HepG2 (cell line): ENCODE data around the gene FGFR3. TPM values are rescaled to one million over a fixed set of nuclear protein-coding genes. Genes with fewer than 3 reads are reported as not detected.

Experiments
- ARNTL ChIP-seq: sonication (generic); formaldehyde crosslinking; IDR thresholded peaks from 2 replicates; pipeline ENCODE4 v1.4.0; 2020; ENCODE audit warnings: mild to moderate bottlenecking, missing genetic modification reagents
- CREM ChIP-seq, 2 experiments: sonication (generic) in 1 of 2; formaldehyde crosslinking in 1 of 2; IDR thresholded peaks; 2 replicates each; pipeline versions ENCODE4 v1.4.0 to v1.6.1; 2016 to 2020; ENCODE audit warnings: antibody characterized with exemption in 1 of 2, mild to moderate bottlenecking in 1 of 2, missing genetic modification reagents in 1 of 2
- GABPA ChIP-seq, 2 experiments: IDR thresholded peaks; 2 replicates each; pipeline ENCODE4 v1.6.1; 2011 to 2016; ENCODE audit warnings: low read depth in 2 of 2, low read length in 1 of 2, missing biosample characterization in 1 of 2, missing genetic modification characterization in 1 of 2
- GABPB1 ChIP-seq: IDR thresholded peaks from 2 replicates; pipeline ENCODE4 v1.6.1; 2016; ENCODE audit warnings: mild to moderate bottlenecking, missing genetic modification reagents, moderate library complexity, missing compliant biosample characterization
- KLF12 ChIP-seq: sonication (generic); formaldehyde crosslinking; IDR thresholded peaks from 2 replicates; pipeline ENCODE4 v1.4.0; 2020; ENCODE audit warnings: missing genetic modification reagents, borderline replicate concordance
- KLF15 ChIP-seq: sonication (generic); formaldehyde crosslinking; IDR thresholded peaks from 2 replicates; pipeline ENCODE4 v1.8.1; 2023; ENCODE audit warnings: borderline replicate concordance, mild to moderate bottlenecking, inconsistent platforms, missing genetic modification reagents, mixed read lengths
- MEF2D ChIP-seq: sonication (generic); formaldehyde crosslinking; IDR thresholded peaks from 2 replicates; pipeline ENCODE4 v1.5.1; 2020; ENCODE audit warnings: mild to moderate bottlenecking, missing genetic modification reagents
- NPAS2 ChIP-seq: sonication (generic); formaldehyde crosslinking; IDR thresholded peaks from 2 replicates; pipeline ENCODE4 v1.8.0; 2022; ENCODE audit warnings: mild to moderate bottlenecking, missing genetic modification reagents, borderline replicate concordance
- RFXANK ChIP-seq: IDR thresholded peaks from 2 replicates; pipeline ENCODE4 v1.6.1; 2016
- TEAD3 ChIP-seq: optimal IDR thresholded peaks from 2 replicates; pipeline ENCODE3; 2016; ENCODE audit warnings: borderline replicate concordance
- YEATS4 ChIP-seq: sonication (generic); formaldehyde crosslinking; IDR thresholded peaks from 2 replicates; pipeline ENCODE4 v1.4.0; 2020; ENCODE audit warnings: missing genetic modification reagents, borderline replicate concordance
- ZBTB7B ChIP-seq: sonication (generic); formaldehyde crosslinking; IDR thresholded peaks from 2 replicates; pipeline ENCODE4 v1.4.0; 2020; ENCODE audit warnings: missing genetic modification reagents
- ZNF160 ChIP-seq: sonication (generic); formaldehyde crosslinking; IDR thresholded peaks from 2 replicates; pipeline ENCODE4 v1.8.0; 2022; ENCODE audit warnings: mild to moderate bottlenecking, inconsistent platforms, missing genetic modification reagents
- ZNF431 ChIP-seq: sonication (generic); formaldehyde crosslinking; IDR thresholded peaks from 2 replicates; pipeline ENCODE4 v1.9.0; 2022; ENCODE audit warnings: missing genetic modification reagents, low read depth, mild to moderate bottlenecking, borderline replicate concordance
- ZNF605 ChIP-seq: sonication (generic); formaldehyde crosslinking; IDR thresholded peaks from 2 replicates; pipeline ENCODE4 v1.8.0; 2022; ENCODE audit warnings: mild to moderate bottlenecking, missing genetic modification reagents
- ZNF768 ChIP-seq: sonication (generic); formaldehyde crosslinking; IDR thresholded peaks from 2 replicates; pipeline ENCODE4 v1.4.0; 2020; ENCODE audit warnings: missing genetic modification reagents
- ZNF792 ChIP-seq: IDR thresholded peaks from 2 replicates; pipeline ENCODE4 v1.6.1; 2016
- polyA plus RNA-seq, 8 experiments: library from polyadenylated mRNA; depleted of rRNA in 3 of 8; stranded (reverse) in 7 of 8; unstranded in 1 of 8; fragments of >200 nt; fragmentation: Illumina TruSeq in 4 of 8; extraction: Trizol in 4 of 8; gene quantifications; 2 replicates each; pipeline versions ENCODE4 v1.2.1 to v1.2.3, GENCODE V29; 2011 to 2016; ENCODE audit warnings: low read depth in 4 of 8, missing spikeins in 1 of 8, mixed read lengths in 1 of 8; ENCODE audit not compliant: insufficient read depth in 1 of 8
- total RNA-seq, 5 experiments: library from RNA; depleted of rRNA; stranded (reverse); fragments of >200 nt; fragmentation: Illumina TruSeq; extraction: Trizol; gene quantifications; 2 replicates each; pipeline ENCODE4 v1.2.3, GENCODE V29; 2016; ENCODE audit warnings: low read depth in 1 of 5
- TF ChIP-seq, protein P1 (sequence below): sonication (generic); formaldehyde crosslinking; IDR thresholded peaks from 2 replicates; pipeline ENCODE4 v1.4.0; 2020; ENCODE audit warnings: missing genetic modification reagents
- TF ChIP-seq, protein P2 (sequence below): sonication (generic); formaldehyde crosslinking; IDR thresholded peaks from 2 replicates; pipeline ENCODE4 v1.9.0; 2021; ENCODE audit warnings: missing genetic modification reagents, mild to moderate bottlenecking, borderline replicate concordance
- TF ChIP-seq, protein P3 (sequence below): sonication (generic); formaldehyde crosslinking; IDR thresholded peaks from 2 replicates; pipeline ENCODE4 v1.4.0; 2020; ENCODE audit warnings: mild to moderate bottlenecking, missing genetic modification reagents

FGFR3 gene
- total and polyA plus RNA-seq, 2 of the 13 experiments (the other 11 are each of a cell fraction or from before 2014, with no cell fraction given), result 103 to 109 TPM

DNA sequence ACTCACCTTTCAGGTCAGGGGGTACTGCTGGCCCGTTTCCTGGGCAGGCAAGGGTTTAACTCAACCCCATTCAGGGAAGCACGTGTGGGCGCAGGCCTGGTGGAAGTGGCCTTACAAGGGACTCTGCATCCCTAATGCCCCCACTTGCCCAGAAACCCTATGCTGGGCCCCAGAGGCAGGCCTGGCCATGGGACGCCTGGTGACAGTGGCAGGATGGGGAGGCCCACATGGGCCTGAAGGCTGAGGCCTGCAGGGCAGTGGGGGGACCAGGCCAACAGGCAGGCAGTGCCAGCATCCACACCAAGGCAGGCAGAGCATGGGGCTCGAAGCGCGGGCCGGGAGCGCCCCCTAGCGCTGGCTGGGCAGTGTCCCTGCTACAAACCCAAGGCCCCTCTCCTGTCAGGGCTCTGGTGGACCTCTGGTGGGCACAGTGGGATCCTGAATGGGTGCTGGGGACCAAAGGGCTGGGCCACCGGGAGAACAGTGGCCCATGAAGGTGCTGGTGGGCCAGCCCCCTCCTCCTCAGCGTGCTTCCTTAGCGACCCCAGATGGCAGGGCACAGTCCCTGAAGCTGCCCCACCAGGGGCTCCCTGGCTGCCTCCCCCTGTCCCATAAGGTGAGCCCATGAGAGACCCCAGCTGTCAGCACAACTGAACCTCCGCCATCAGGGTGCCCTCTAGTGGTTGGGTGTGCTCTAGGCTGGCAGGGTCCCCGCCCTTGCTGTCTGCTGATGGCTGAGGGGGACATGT lies 16.8 kb downstream of the FGFR3 start (continued):
- TF ChIP-seq KLF15 (CRISPR knock-in tag) (no peak), MEF2D (CRISPR knock-in tag) (peak; percentile 38; the same call in 1 of the 2 replicates), GABPB1 (CRISPR knock-in tag) (peak; percentile 70; the same call in 1 of the 2 replicates), GABPA (IDR thresholded peaks at IDR 0.05; ENCODE audit: low read depth, low read length) (no peak), GABPA (CRISPR knock-in tag; IDR thresholded peaks at IDR 0.05; ENCODE audit: low read depth) (no peak), KLF12 (CRISPR knock-in tag) (peak; percentile 39; the same call in 1 of the 2 replicates), YEATS4 (CRISPR knock-in tag) (no peak), CREM (IDR thresholded peaks at IDR 0.05) (no peak), CREM (CRISPR knock-in tag; IDR thresholded peaks at IDR 0.05) (no peak), NPAS2 (CRISPR knock-in tag) (no peak), ZNF160 (no peak), RFXANK (no peak), ARNTL (CRISPR knock-in tag) (peak; percentile 25; the same call in 1 of the 2 replicates), TEAD3 (CRISPR knock-in tag) (no peak), ZBTB7B (peak; percentile 97), ZNF605 (peak; percentile 43; the same call in 1 of the 2 replicates), ZNF768 (CRISPR knock-in tag) (peak; percentile 69), ZNF431 (peak; percentile 91; the same call in 1 of the 2 replicates), ZNF792 (CRISPR knock-in tag) (0 out of 2 replicates have a peak, but pooled peaks have one; percentile 34)
- TF ChIP-seq, protein P1, sequence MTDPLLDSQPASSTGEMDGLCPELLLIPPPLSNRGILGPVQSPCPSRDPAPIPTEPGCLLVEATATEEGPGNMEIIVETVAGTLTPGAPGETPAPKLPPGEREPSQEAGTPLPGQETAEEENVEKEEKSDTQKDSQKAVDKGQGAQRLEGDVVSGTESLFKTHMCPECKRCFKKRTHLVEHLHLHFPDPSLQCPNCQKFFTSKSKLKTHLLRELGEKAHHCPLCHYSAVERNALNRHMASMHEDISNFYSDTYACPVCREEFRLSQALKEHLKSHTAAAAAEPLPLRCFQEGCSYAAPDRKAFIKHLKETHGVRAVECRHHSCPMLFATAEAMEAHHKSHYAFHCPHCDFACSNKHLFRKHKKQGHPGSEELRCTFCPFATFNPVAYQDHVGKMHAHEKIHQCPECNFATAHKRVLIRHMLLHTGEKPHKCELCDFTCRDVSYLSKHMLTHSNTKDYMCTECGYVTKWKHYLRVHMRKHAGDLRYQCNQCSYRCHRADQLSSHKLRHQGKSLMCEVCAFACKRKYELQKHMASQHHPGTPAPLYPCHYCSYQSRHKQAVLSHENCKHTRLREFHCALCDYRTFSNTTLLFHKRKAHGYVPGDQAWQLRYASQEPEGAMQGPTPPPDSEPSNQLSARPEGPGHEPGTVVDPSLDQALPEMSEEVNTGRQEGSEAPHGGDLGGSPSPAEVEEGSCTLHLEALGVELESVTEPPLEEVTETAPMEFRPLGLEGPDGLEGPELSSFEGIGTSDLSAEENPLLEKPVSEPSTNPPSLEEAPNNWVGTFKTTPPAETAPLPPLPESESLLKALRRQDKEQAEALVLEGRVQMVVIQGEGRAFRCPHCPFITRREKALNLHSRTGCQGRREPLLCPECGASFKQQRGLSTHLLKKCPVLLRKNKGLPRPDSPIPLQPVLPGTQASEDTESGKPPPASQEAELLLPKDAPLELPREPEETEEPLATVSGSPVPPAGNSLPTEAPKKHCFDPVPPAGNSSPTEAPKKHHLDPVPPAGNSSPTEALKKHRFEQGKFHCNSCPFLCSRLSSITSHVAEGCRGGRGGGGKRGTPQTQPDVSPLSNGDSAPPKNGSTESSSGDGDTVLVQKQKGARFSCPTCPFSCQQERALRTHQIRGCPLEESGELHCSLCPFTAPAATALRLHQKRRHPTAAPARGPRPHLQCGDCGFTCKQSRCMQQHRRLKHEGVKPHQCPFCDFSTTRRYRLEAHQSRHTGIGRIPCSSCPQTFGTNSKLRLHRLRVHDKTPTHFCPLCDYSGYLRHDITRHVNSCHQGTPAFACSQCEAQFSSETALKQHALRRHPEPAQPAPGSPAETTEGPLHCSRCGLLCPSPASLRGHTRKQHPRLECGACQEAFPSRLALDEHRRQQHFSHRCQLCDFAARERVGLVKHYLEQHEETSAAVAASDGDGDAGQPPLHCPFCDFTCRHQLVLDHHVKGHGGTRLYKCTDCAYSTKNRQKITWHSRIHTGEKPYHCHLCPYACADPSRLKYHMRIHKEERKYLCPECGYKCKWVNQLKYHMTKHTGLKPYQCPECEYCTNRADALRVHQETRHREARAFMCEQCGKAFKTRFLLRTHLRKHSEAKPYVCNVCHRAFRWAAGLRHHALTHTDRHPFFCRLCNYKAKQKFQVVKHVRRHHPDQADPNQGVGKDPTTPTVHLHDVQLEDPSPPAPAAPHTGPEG (CRISPR knock-in tag), result no peak
- TF ChIP-seq, protein P2, sequence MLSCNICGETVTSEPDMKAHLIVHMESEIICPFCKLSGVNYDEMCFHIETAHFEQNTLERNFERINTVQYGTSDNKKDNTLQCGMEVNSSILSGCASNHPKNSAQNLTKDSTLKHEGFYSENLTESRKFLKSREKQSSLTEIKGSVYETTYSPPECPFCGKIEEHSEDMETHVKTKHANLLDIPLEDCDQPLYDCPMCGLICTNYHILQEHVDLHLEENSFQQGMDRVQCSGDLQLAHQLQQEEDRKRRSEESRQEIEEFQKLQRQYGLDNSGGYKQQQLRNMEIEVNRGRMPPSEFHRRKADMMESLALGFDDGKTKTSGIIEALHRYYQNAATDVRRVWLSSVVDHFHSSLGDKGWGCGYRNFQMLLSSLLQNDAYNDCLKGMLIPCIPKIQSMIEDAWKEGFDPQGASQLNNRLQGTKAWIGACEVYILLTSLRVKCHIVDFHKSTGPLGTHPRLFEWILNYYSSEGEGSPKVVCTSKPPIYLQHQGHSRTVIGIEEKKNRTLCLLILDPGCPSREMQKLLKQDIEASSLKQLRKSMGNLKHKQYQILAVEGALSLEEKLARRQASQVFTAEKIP (CRISPR knock-in tag), result no peak
- TF ChIP-seq, protein P3, sequence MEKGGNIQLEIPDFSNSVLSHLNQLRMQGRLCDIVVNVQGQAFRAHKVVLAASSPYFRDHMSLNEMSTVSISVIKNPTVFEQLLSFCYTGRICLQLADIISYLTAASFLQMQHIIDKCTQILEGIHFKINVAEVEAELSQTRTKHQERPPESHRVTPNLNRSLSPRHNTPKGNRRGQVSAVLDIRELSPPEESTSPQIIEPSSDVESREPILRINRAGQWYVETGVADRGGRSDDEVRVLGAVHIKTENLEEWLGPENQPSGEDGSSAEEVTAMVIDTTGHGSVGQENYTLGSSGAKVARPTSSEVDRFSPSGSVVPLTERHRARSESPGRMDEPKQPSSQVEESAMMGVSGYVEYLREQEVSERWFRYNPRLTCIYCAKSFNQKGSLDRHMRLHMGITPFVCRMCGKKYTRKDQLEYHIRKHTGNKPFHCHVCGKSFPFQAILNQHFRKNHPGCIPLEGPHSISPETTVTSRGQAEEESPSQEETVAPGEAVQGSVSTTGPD, result no peak; the same call in 1 of the 2 replicates
